Stimulated activated naive CD8-positive, alpha-beta T cell treated with anti-CD3 and anti-CD28 coated beads, Interleukin-15, Interleukin-2, amounts not matched to agents 100 ng/mL and 50 ng/mL, for 24 hours (primary cell): ENCODE data around the gene GRIP2.

Experiments used
- H3K27ac Mint-ChIP-seq: one replicate; pipeline ENCODE4 v1.8.0; 2021; ENCODE audit warnings: mild to moderate bottlenecking, mixed read lengths
- H3K27me3 Mint-ChIP-seq: one replicate; pipeline ENCODE4 v1.8.0; 2021; ENCODE audit warnings: mixed read lengths
- H3K36me3 Mint-ChIP-seq: one replicate; pipeline ENCODE4 v1.8.0; 2021; ENCODE audit warnings: low read depth, mixed read lengths
- H3K4me1 Mint-ChIP-seq: one replicate; pipeline ENCODE4 v1.8.0; 2021; ENCODE audit warnings: low read depth, mixed read lengths
- H3K4me3 Mint-ChIP-seq: one replicate; pipeline ENCODE4 v1.8.0; 2021; ENCODE audit warnings: mild to moderate bottlenecking, mixed read lengths
- H3K9me3 Mint-ChIP-seq: one replicate; pipeline ENCODE4 v1.8.0; 2021; ENCODE audit warnings: mixed read lengths

GRIP2 gene

GRCh38 chr3:14550651-14551611, 10.8 kb upstream of the GRIP2 start:
- Mint-ChIP-seq H3K27me3 (peaks cover 61% of the 10 kb centered on the region), H3K36me3 (no peaks in the 10 kb centered on the region), H3K4me1 (peaks cover 4% of the 10 kb centered on the region), H3K27ac (no peak overlapping the region), H3K9me3 (no peaks in the 10 kb centered on the region), H3K4me3 (no peak overlapping the region)

GRCh38 chr3:14550181-14550580, 10.0 kb upstream of the GRIP2 start:
- Mint-ChIP-seq H3K27ac (no peak overlapping the region), H3K4me1 (peaks cover under 1% of the 10 kb centered on the region), H3K4me3 (no peak overlapping the region), H3K27me3 (peaks cover 56% of the 10 kb centered on the region), H3K9me3 (no peaks in the 10 kb centered on the region), H3K36me3 (no peaks in the 10 kb centered on the region)

GRCh38 chr3:14549256-14549919, 9.2 kb upstream of the GRIP2 start:
- Mint-ChIP-seq H3K27me3 (peaks cover 49% of the 10 kb centered on the region), H3K9me3 (no peaks in the 10 kb centered on the region), H3K4me1 (no peaks in the 10 kb centered on the region), H3K4me3 (no peak overlapping the region), H3K36me3 (no peaks in the 10 kb centered on the region), H3K27ac (no peak overlapping the region)

GRCh38 chr3:14548321-14548729, 8.2 kb upstream of the GRIP2 start:
- Mint-ChIP-seq H3K9me3 (no peaks in the 10 kb centered on the region), H3K4me3 (no peak overlapping the region), H3K27me3 (peaks cover 43% of the 10 kb centered on the region), H3K36me3 (no peaks in the 10 kb centered on the region), H3K27ac (no peak overlapping the region), H3K4me1 (no peaks in the 10 kb centered on the region)

GRCh38 chr3:14547693-14548092, 7.6 kb upstream of the GRIP2 start:
- Mint-ChIP-seq H3K36me3 (no peaks in the 10 kb centered on the region), H3K27ac (no peak overlapping the region)

GRCh38 chr3:14546041-14546440, 5.9 kb upstream of the GRIP2 start:
- Mint-ChIP-seq H3K27ac (no peak overlapping the region), H3K27me3 (peaks cover 30% of the 10 kb centered on the region), H3K36me3 (no peaks in the 10 kb centered on the region), H3K4me1 (no peaks in the 10 kb centered on the region), H3K4me3 (no peak overlapping the region), H3K9me3 (no peaks in the 10 kb centered on the region)

More at GRCh38 chr3:14547693-14548092, 7.6 kb upstream of the GRIP2 start:
- H3K27me3 Mint-ChIP-seq, result peaks cover 38% of the 10 kb centered on the region
- no peaks in the 10 kb centered on the region for H3K9me3 Mint-ChIP-seq
- H3K4me1 Mint-ChIP-seq, result no peaks in the 10 kb centered on the region
- H3K4me3 Mint-ChIP-seq, result no peak overlapping the region

GRCh38 chr3:14545251-14545635, 5.1 kb upstream of the GRIP2 start:
- no peaks in the 10 kb centered on the region for H3K4me1 Mint-ChIP-seq
- no peak overlapping the region for H3K4me3 Mint-ChIP-seq
- H3K27me3 Mint-ChIP-seq, result peaks cover 27% of the 10 kb centered on the region
- H3K27ac Mint-ChIP-seq, result no peak overlapping the region
- no peaks in the 10 kb centered on the region for H3K36me3 Mint-ChIP-seq
- no peaks in the 10 kb centered on the region for H3K9me3 Mint-ChIP-seq

GRCh38 chr3:14544282-14545250, 4.4 kb upstream of the GRIP2 start:
- no peaks in the 10 kb centered on the region for H3K36me3 Mint-ChIP-seq
- no peak overlapping the region for H3K4me3 Mint-ChIP-seq
- no peak overlapping the region for H3K27ac Mint-ChIP-seq
- H3K9me3 Mint-ChIP-seq, result no peaks in the 10 kb centered on the region
- H3K4me1 Mint-ChIP-seq, result no peaks in the 10 kb centered on the region
- H3K27me3 Mint-ChIP-seq, result peaks cover 22% of the 10 kb centered on the region

- Mint-ChIP-seq H3K27me3 (peaks cover 14% of the 10 kb centered on the region), H3K27ac (no peak overlapping the region), H3K9me3 (no peaks in the 10 kb centered on the region), H3K4me1 (no peaks in the 10 kb centered on the region), H3K4me3 (no peak overlapping the region), H3K36me3 (no peaks in the 10 kb centered on the region)
These were observed 3.3 kb upstream of the GRIP2 start for GRCh38 chr3:14543446-14543845.

- Mint-ChIP-seq H3K4me1 (no peaks in the 10 kb centered on the region), H3K36me3 (no peaks in the 10 kb centered on the region), H3K27ac (no peak overlapping the region), H3K9me3 (no peaks in the 10 kb centered on the region), H3K27me3 (peaks cover 8% of the 10 kb centered on the region), H3K4me3 (no peak overlapping the region)
These were observed 2.5 kb upstream of the GRIP2 start for GRCh38 chr3:14542656-14543055.

GRCh38 chr3:14541646-14542045, 1.5 kb upstream of the GRIP2 start:
- Mint-ChIP-seq H3K9me3 (no peaks in the 10 kb centered on the region), H3K27me3 (peaks cover 4% of the 10 kb centered on the region), H3K27ac (no peak overlapping the region), H3K4me3 (no peak overlapping the region), H3K4me1 (no peaks in the 10 kb centered on the region), H3K36me3 (no peaks in the 10 kb centered on the region)

GRCh38 chr3:14540821-14541385, 761 bp upstream of the GRIP2 start:
- no peaks in the 10 kb centered on the region for H3K4me1 Mint-ChIP-seq
- no peaks in the 10 kb centered on the region for H3K36me3 Mint-ChIP-seq
- H3K9me3 Mint-ChIP-seq, result no peaks in the 10 kb centered on the region
- no peak overlapping the region for H3K4me3 Mint-ChIP-seq
- no peak overlapping the region for H3K27ac Mint-ChIP-seq
- no peaks in the 10 kb centered on the region for H3K27me3 Mint-ChIP-seq

- Mint-ChIP-seq H3K9me3 (no peaks in the 10 kb centered on the region), H3K4me3 (no peak overlapping the region), H3K4me1 (no peaks in the 10 kb centered on the region), H3K27ac (no peak overlapping the region), H3K36me3 (no peaks in the 10 kb centered on the region), H3K27me3 (no peaks in the 10 kb centered on the region)
These were observed 779 bp downstream of the GRIP2 start for GRCh38 chr3:14539384-14539741.

GRCh38 chr3:14538451-14539088, 1.6 kb downstream of the GRIP2 start:
- Mint-ChIP-seq H3K4me3 (no peak overlapping the region), H3K27me3 (no peaks in the 10 kb centered on the region), H3K36me3 (no peaks in the 10 kb centered on the region), H3K4me1 (no peaks in the 10 kb centered on the region), H3K27ac (no peak overlapping the region), H3K9me3 (no peaks in the 10 kb centered on the region)
